ENCODE measurements around the gene CDKAL1. TPM values are rescaled to one million over a fixed set of nuclear protein-coding genes. Genes with fewer than 3 reads are reported as not detected.

CDKAL1 gene
- total RNA-seq, 1 experiment from 2014 or later = 16.1 TPM

- ChIA-PET CTCF (no interaction called here), POLR2A (ENCODE audit: unreplicated experiment) (no interaction called here)
- H2AFZ ChIP-seq = no peak overlapping the region
- H4K20me1 ChIP-seq (ENCODE audit: insufficient read depth) = no peaks in the 10 kb centered on the region
- no peaks in the 10 kb centered on the region for H3K9me2 ChIP-seq (ENCODE audit: insufficient read depth)
- H3K27me3 ChIP-seq (ENCODE audit: insufficient read depth, low read depth) = no peaks in the 10 kb centered on the region
- H3F3A ChIP-seq (ENCODE audit: insufficient read depth, low read depth) = no peaks in the 10 kb centered on the region
- intact Hi-C loops (cut with micrococcal nuclease; ENCODE audit: unreplicated experiment) = no loop called here
- peaks cover 5% of the 10 kb centered on the region; the same call in 1 of the 2 replicates for H3K9me3 ChIP-seq (ENCODE audit: insufficient read depth, low read depth)
- no peak for TF ChIP-seq EZH2 (IDR thresholded peaks at IDR 0.05; ENCODE audit: low read depth)
- no peak for TF ChIP-seq CTCF (conservative IDR thresholded peaks at IDR 0.05)
- no peaks in the 10 kb centered on the region for H3K79me2 ChIP-seq (ENCODE audit: low read depth)
- no TSS peak for BruUV-seq (replicated peaks)
- no peak overlapping the region for H3K4me2 ChIP-seq
- H3K36me3 ChIP-seq (ENCODE audit: low read depth) = no peaks in the 10 kb centered on the region
- H3K27ac ChIP-seq = no peak overlapping the region
- no peaks in the 10 kb centered on the region for H3K4me1 ChIP-seq (replicated peaks; ENCODE audit: insufficient read depth)
- H3K4me3 ChIP-seq = no peak overlapping the region
- DNase-seq = no peak
Measured at GRCh38 chr6:20946890-20947289, 412.6 kb downstream of the CDKAL1 start.

GRCh38 chr6:20947977-20948376 is 413.7 kb downstream of the CDKAL1 start:
- no peak overlapping the region for H3K27ac ChIP-seq
- H3F3A ChIP-seq (ENCODE audit: insufficient read depth, low read depth) = no peaks in the 10 kb centered on the region
- H3K36me3 ChIP-seq (ENCODE audit: low read depth) = no peaks in the 10 kb centered on the region
- H3K4me1 ChIP-seq (replicated peaks; ENCODE audit: insufficient read depth) = no peaks in the 10 kb centered on the region
- H2AFZ ChIP-seq = no peak overlapping the region
- no TSS peak for BruUV-seq (replicated peaks)
- no peaks in the 10 kb centered on the region for H3K27me3 ChIP-seq (ENCODE audit: insufficient read depth, low read depth)
- intact Hi-C loops (cut with micrococcal nuclease; ENCODE audit: unreplicated experiment) = no loop called here
- peaks cover 5% of the 10 kb centered on the region; the same call in 1 of the 2 replicates for H3K9me3 ChIP-seq (ENCODE audit: insufficient read depth, low read depth)
- TF ChIP-seq CTCF (conservative IDR thresholded peaks at IDR 0.05) (no peak), EZH2 (IDR thresholded peaks at IDR 0.05; ENCODE audit: low read depth) (no peak)
- H3K9me2 ChIP-seq (ENCODE audit: insufficient read depth) = no peaks in the 10 kb centered on the region
- ChIA-PET CTCF (no interaction called here), POLR2A (ENCODE audit: unreplicated experiment) (no interaction called here)
- H4K20me1 ChIP-seq (ENCODE audit: insufficient read depth) = no peaks in the 10 kb centered on the region
- H3K79me2 ChIP-seq (ENCODE audit: low read depth) = no peaks in the 10 kb centered on the region
- no peak for DNase-seq
- no peak overlapping the region for H3K4me3 ChIP-seq
- no peak overlapping the region for H3K4me2 ChIP-seq

GRCh38 chr6:20948556-20948955 is 414.3 kb downstream of the CDKAL1 start:
- H3K9me3 ChIP-seq (ENCODE audit: insufficient read depth, low read depth) = peaks cover 2% of the 10 kb centered on the region; the same call in 1 of the 2 replicates
- H3K9me2 ChIP-seq (ENCODE audit: insufficient read depth) = no peaks in the 10 kb centered on the region
- H3K4me1 ChIP-seq (replicated peaks; ENCODE audit: insufficient read depth) = no peaks in the 10 kb centered on the region
- H4K20me1 ChIP-seq (ENCODE audit: insufficient read depth) = no peaks in the 10 kb centered on the region
- no peaks in the 10 kb centered on the region for H3K27me3 ChIP-seq (ENCODE audit: insufficient read depth, low read depth)
- no peak overlapping the region for H3K27ac ChIP-seq
- no peak overlapping the region for H3K4me2 ChIP-seq
- ChIA-PET CTCF (no interaction called here), POLR2A (ENCODE audit: unreplicated experiment) (no interaction called here)
- H3K36me3 ChIP-seq (ENCODE audit: low read depth) = no peaks in the 10 kb centered on the region
- no peaks in the 10 kb centered on the region for H3K79me2 ChIP-seq (ENCODE audit: low read depth)
- H3K4me3 ChIP-seq = no peak overlapping the region
- intact Hi-C loops (cut with micrococcal nuclease; ENCODE audit: unreplicated experiment) = no loop called here
- no peak for DNase-seq
- BruUV-seq (replicated peaks) = no TSS peak
- H2AFZ ChIP-seq = no peak overlapping the region
- no peaks in the 10 kb centered on the region for H3F3A ChIP-seq (ENCODE audit: insufficient read depth, low read depth)
- TF ChIP-seq CTCF (conservative IDR thresholded peaks at IDR 0.05) (no peak), EZH2 (IDR thresholded peaks at IDR 0.05; ENCODE audit: low read depth) (no peak)
